ENCODE measurements around the gene SIGLEC14.
"Not testable (repeated sequence)": the region's sequence is repeated elsewhere in the genome, so short reads cannot be mapped to it uniquely, and the experiment has no call there.

Gene SIGLEC14

GRCh38 chr19:51675911-51676565, 29.4 kb upstream of the SIGLEC14 start:
- DNase-seq (ENCODE audit: low read depth in 2 of 2), result not testable (repeated sequence)

GRCh38 chr19:51668216-51668615, 21.6 kb upstream of the SIGLEC14 start:
- no peak for DNase-seq (ENCODE audit: low read depth in 2 of 2)

GRCh38 chr19:51664997-51665396, 18.4 kb upstream of the SIGLEC14 start:
- DNase-seq (ENCODE audit: low read depth in 2 of 2), result no peak

GRCh38 chr19:51664131-51664530, 17.5 kb upstream of the SIGLEC14 start:
- no peak for DNase-seq (ENCODE audit: low read depth in 2 of 2)

GRCh38 chr19:51663650-51664049, 17.0 kb upstream of the SIGLEC14 start:
- no peak for DNase-seq (ENCODE audit: low read depth in 2 of 2)

- DNase-seq (ENCODE audit: low read depth in 2 of 2), result peak; percentile 42
Measured at GRCh38 chr19:51660975-51661600, 14.5 kb upstream of the SIGLEC14 start.

- DNase-seq (ENCODE audit: low read depth in 2 of 2), result no peak
Measured at GRCh38 chr19:51654783-51655182, 8.2 kb upstream of the SIGLEC14 start.

GRCh38 chr19:51653162-51653561, 6.5 kb upstream of the SIGLEC14 start:
- no peak for DNase-seq (ENCODE audit: low read depth in 2 of 2)

- no peak for DNase-seq (ENCODE audit: low read depth in 2 of 2)
Measured at GRCh38 chr19:51652266-51652665, 5.6 kb upstream of the SIGLEC14 start.

GRCh38 chr19:51651216-51651846, 4.7 kb upstream of the SIGLEC14 start:
- no peak for DNase-seq (ENCODE audit: low read depth in 2 of 2)

GRCh38 chr19:51647318-51647717, 693 bp upstream of the SIGLEC14 start:
- no peak for DNase-seq (ENCODE audit: low read depth in 2 of 2)

GRCh38 chr19:51644636-51645271, 1.9 kb downstream of the SIGLEC14 start:
- no peak for DNase-seq (ENCODE audit: low read depth in 2 of 2)

GRCh38 chr19:51641648-51642047, 5.0 kb downstream of the SIGLEC14 start:
- DNase-seq (ENCODE audit: low read depth in 2 of 2), result no peak

- no peak for DNase-seq (ENCODE audit: low read depth in 2 of 2)
Measured at GRCh38 chr19:51640386-51640785, 6.2 kb downstream of the SIGLEC14 start.

- no peak for DNase-seq (ENCODE audit: low read depth in 2 of 2)
Measured at GRCh38 chr19:51639916-51640315, 6.7 kb downstream of the SIGLEC14 start.

- DNase-seq (ENCODE audit: low read depth in 2 of 2), result no peak
Measured at GRCh38 chr19:51637362-51637978, 9.2 kb downstream of the SIGLEC14 start.

- DNase-seq (ENCODE audit: low read depth in 2 of 2), result no peak
Measured at GRCh38 chr19:51632126-51632525, 14.5 kb downstream of the SIGLEC14 start.

GRCh38 chr19:51630315-51630714, 16.3 kb downstream of the SIGLEC14 start, which contains the start of gene SIGLEC5:
TSS of gene SIGLEC5 (minus strand) at chr19:51630401. CDS start at chr19:51630335, 66 bp downstream.
- not testable (repeated sequence) for DNase-seq (ENCODE audit: low read depth in 2 of 2)

- no peak for DNase-seq (ENCODE audit: low read depth in 2 of 2)
Measured at GRCh38 chr19:51628153-51628939, 18.3 kb downstream of the SIGLEC14 start.

GRCh38 chr19:51627491-51628138, 19.0 kb downstream of the SIGLEC14 start:
- no peak for DNase-seq (ENCODE audit: low read depth in 2 of 2)

- no peak for DNase-seq (ENCODE audit: low read depth in 2 of 2)
Measured at GRCh38 chr19:51626675-51627074, 19.9 kb downstream of the SIGLEC14 start.

Measured in fibroblast of skin of left quadriceps (primary cell).